Stomach (tissue), 4 donors: ENCODE measurements around the gene LIMS4.
"Not testable (repeated sequence)": the region's sequence is repeated elsewhere in the genome, so short reads cannot be mapped to it uniquely, and the experiment has no call there.

Experiments
- EP300 ChIP-seq: sonication (generic); formaldehyde crosslinking; IDR thresholded peaks from one replicate; pipeline ENCODE4 v1.6.1; 2017; ENCODE audit warnings: antibody characterized with exemption
- POLR2A ChIP-seq, 4 donors: fragments of 450-650 bp; IDR thresholded peaks; one replicate each; pipeline ENCODE4 v1.6.1; 2016; ENCODE audit warnings: antibody characterized with exemption in 4 of 4, control low read depth in 2 of 4, mild to moderate bottlenecking in 1 of 4, moderate library complexity in 1 of 4
- POLR2AphosphoS5 ChIP-seq, 3 donors: sonication (generic); formaldehyde crosslinking; IDR thresholded peaks; one replicate each; pipeline ENCODE4 v1.6.1; 2016; ENCODE audit warnings: antibody characterized with exemption in 3 of 3
- TF ChIP-seq, protein P1 (sequence below), 7 experiments: fragments of 450-650 bp in 4 of 7; fragments of 200-600 bp in 3 of 7; sonication (generic) in 3 of 7; IDR thresholded peaks; one replicate each; pipeline ENCODE4 v1.5.1; 2016 to 2019; ENCODE audit warnings: antibody characterized with exemption in 7 of 7, control low read depth in 2 of 7, mild to moderate bottlenecking in 1 of 7

DNA sequence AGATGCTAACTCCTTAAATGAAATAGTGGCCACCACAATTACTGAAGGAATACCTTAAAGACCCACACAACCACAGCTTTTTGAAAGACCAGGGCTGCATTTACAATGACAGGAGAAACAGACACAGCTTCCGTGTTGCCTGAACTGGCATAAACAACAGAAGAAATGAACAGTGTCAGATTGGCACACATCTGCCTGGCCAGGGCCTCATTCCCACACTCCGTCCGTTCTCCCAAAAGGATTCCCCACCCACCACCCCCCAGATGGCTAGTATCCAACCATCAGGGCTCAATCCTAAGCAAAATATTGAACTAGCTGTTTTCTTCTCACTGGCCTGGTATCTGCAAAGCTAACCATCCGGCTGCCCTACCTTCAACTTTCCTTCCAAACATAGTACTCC lies 7.5 kb upstream of the LIMS4 start:
- TF ChIP-seq, protein P1, sequence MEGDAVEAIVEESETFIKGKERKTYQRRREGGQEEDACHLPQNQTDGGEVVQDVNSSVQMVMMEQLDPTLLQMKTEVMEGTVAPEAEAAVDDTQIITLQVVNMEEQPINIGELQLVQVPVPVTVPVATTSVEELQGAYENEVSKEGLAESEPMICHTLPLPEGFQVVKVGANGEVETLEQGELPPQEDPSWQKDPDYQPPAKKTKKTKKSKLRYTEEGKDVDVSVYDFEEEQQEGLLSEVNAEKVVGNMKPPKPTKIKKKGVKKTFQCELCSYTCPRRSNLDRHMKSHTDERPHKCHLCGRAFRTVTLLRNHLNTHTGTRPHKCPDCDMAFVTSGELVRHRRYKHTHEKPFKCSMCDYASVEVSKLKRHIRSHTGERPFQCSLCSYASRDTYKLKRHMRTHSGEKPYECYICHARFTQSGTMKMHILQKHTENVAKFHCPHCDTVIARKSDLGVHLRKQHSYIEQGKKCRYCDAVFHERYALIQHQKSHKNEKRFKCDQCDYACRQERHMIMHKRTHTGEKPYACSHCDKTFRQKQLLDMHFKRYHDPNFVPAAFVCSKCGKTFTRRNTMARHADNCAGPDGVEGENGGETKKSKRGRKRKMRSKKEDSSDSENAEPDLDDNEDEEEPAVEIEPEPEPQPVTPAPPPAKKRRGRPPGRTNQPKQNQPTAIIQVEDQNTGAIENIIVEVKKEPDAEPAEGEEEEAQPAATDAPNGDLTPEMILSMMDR (IDR thresholded peaks at IDR 0.05) = not testable (repeated sequence)
- not testable (repeated sequence) for TF ChIP-seq POLR2AphosphoS5 (IDR thresholded peaks at IDR 0.05); POLR2A (IDR thresholded peaks at IDR 0.05); EP300
